Hepatocyte (in vitro differentiated cells): ENCODE data around the gene CALML5.

Experiments used
- EZH2 ChIP-seq: fragments of 200-600 bp; sonication (generic); IDR thresholded peaks from 2 replicates; pipeline ENCODE4 v1.6.1; 2016; ENCODE audit warnings: antibody characterized with exemption, mild to moderate bottlenecking, borderline replicate concordance
- EZH2phosphoT487 ChIP-seq: fragments of 200-600 bp; sonication (generic); IDR thresholded peaks from one replicate; pipeline ENCODE4 v1.6.1; 2018; ENCODE audit warnings: antibody characterized with exemption, mild to moderate bottlenecking, low read depth, moderate library complexity; ENCODE audit not compliant: unreplicated experiment, severe bottlenecking
- TF ChIP-seq, protein P1 (sequence below): fragments of 200-600 bp; sonication (generic); IDR thresholded peaks from 2 replicates; pipeline ENCODE4 v1.5.1; 2016; ENCODE audit warnings: antibody characterized with exemption, mild to moderate bottlenecking; ENCODE audit not compliant: poor library complexity

DNA sequence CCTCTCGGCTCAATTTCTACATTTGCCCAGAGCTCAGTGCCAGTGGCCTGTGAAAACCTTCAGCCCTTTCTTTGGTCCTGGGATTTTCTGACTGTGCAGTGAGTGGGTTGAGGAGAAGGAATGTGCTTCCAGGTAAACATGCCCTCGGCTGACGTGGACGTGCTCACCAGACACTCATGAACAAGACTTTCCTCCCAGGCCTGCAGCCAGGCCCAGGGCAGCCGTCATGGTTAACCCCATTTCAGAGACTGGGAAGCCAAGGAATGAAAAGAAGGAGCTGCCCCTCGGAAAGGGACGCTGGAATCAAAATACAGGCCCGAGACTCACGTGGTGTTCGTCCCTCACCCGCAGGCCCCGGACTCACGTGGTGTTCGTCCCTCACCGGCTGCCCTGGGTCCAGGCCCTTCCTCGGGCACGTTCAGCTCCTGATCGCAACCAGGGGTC is 8.8 kb upstream of the CALML5 start:
- TF ChIP-seq, protein P1, sequence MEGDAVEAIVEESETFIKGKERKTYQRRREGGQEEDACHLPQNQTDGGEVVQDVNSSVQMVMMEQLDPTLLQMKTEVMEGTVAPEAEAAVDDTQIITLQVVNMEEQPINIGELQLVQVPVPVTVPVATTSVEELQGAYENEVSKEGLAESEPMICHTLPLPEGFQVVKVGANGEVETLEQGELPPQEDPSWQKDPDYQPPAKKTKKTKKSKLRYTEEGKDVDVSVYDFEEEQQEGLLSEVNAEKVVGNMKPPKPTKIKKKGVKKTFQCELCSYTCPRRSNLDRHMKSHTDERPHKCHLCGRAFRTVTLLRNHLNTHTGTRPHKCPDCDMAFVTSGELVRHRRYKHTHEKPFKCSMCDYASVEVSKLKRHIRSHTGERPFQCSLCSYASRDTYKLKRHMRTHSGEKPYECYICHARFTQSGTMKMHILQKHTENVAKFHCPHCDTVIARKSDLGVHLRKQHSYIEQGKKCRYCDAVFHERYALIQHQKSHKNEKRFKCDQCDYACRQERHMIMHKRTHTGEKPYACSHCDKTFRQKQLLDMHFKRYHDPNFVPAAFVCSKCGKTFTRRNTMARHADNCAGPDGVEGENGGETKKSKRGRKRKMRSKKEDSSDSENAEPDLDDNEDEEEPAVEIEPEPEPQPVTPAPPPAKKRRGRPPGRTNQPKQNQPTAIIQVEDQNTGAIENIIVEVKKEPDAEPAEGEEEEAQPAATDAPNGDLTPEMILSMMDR, result no peak
- TF ChIP-seq EZH2, result no peak
- no peak for TF ChIP-seq EZH2phosphoT487
